ENCODE data around the gene SPRYD4. TPM values are rescaled to one million over a fixed set of nuclear protein-coding genes. Genes with fewer than 3 reads are reported as not detected.
A peak's percentile ranks its signal among the peaks of the same experiment; 100 is the strongest.
"Not testable (repeated sequence)": the region's sequence is repeated elsewhere in the genome, so short reads cannot be mapped to it uniquely, and the experiment has no call there.

The SPRYD4 gene
- total and polyA plus RNA-seq, 11 donors, result 2.1 to 4.7 (median 2.9) TPM

DNA sequence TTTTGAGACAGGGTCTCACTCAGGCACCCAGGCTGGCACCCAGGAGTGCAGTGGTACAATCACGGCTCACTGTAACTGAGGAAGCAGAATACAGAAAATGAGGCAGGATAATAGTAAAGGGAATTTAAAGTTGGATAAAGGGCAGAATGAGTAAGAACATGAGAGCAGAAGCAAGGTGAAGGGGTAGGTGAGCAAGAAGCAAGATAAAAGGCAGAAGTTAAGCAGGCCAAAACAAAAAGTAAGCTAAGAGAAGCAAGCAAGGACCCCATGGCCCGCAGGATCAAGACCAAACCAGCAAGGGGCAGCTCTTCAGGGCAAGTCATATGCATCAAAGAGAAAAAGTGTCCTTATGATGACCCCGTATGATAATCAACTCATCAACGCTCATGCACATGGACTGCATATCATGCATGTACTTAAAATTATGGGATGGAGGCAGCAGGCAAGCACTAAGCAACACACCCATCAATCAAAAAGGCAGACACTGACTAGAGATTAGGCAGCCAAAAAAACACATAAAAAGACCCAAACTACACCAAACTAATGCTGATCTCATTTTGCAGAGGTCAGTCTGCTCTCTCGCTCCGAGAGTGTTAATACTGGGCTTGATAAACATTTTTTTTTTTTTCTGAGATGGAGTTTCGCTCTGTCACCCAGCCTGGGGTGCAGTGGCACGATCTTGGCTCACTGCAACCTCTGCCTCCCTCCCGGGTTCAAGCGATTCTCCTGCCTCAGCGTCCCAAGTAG lies 30.8 kb upstream of the SPRYD4 start:
- WGBS, 4 donors, result 83 to 88% (median 87%) methylated on average over 11 of the region's 11 CpGs
- no peaks in the 10 kb centered on the region for H3K27me3 ChIP-seq

GRCh38 chr12:56443208-56443607 lies 25.2 kb upstream of the SPRYD4 start:
- H3K4me1 ChIP-seq, result peaks cover 0 to 10% (median under 1%) of the 10 kb centered on the region in 12 donors
- not testable (repeated sequence) for H3K36me3 ChIP-seq, DNase-seq, ATAC-seq, H3K4me3 ChIP-seq, H3K27ac ChIP-seq, H3K9me3 ChIP-seq, H3K27me3 ChIP-seq
- intact Hi-C loops (cut with DNase I), result loop anchor here in 1 of 10 donors (10.0 kb wide), 1 partner anchor 78 kb away; the partner anchor contains the start of genes APOF and STAT2
- 66 to 84% (median 82%) methylated on average over 2 of the region's 2 CpGs for WGBS, 4 donors

More for the DNA sequence above, 30.8 kb upstream of the SPRYD4 start:
- H3K4me3 ChIP-seq, result no peak overlapping the region
- ATAC-seq (no peak), DNase-seq (no peak)
- no peak overlapping the region for H3K27ac ChIP-seq
- intact Hi-C loops (cut with DNase I), result no loop called here
- H3K4me1 ChIP-seq, result no peaks in the 10 kb centered on the region
- no peak for TF ChIP-seq POLR2A (IDR thresholded peaks at IDR 0.05)
- TF ChIP-seq, protein P1, sequence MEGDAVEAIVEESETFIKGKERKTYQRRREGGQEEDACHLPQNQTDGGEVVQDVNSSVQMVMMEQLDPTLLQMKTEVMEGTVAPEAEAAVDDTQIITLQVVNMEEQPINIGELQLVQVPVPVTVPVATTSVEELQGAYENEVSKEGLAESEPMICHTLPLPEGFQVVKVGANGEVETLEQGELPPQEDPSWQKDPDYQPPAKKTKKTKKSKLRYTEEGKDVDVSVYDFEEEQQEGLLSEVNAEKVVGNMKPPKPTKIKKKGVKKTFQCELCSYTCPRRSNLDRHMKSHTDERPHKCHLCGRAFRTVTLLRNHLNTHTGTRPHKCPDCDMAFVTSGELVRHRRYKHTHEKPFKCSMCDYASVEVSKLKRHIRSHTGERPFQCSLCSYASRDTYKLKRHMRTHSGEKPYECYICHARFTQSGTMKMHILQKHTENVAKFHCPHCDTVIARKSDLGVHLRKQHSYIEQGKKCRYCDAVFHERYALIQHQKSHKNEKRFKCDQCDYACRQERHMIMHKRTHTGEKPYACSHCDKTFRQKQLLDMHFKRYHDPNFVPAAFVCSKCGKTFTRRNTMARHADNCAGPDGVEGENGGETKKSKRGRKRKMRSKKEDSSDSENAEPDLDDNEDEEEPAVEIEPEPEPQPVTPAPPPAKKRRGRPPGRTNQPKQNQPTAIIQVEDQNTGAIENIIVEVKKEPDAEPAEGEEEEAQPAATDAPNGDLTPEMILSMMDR (IDR thresholded peaks at IDR 0.05), result no peak
- H3K36me3 ChIP-seq, result peaks cover 0 to 5% (median 0%) of the 10 kb centered on the region in 9 donors
- no peaks in the 10 kb centered on the region for H3K9me3 ChIP-seq

DNA sequence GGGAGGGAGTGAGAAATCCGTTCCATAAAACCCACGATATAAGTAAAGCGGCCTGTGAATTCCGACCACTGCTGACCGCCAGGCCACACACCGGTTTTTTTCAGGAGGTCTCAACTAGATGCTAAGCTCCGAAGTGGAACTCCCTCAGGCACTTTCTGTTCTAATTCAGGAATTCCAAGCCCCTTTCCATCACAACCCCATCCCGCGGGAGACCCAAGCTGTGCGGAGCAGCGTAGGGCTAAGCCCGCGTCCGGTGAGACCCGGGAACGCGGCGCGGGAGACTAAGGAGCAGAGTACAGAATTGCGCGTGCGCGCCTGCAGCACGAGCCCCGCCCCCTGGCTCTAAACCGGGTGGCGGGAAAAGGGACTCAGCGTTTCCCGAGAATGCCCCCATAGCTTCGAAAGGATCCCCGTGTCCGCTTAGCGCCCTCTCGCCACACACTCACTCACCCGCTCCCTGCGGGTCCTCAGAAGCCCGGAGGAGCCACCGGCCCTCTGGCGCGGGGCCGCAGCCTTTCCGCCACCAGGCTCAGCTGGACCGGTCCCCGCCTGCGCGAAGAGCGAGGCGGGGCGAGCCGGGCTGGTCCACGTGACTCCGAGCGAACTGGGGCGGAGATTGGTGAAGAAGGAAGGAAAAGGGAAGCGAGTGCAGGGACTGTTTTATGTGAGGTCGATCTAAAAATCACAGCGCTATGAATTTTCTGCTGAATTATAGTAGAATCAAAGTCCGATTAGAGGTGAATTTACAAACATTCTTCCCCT lies 19.3 kb upstream of the SPRYD4 start, which contains the start of gene TIMELESS:
Gene TIMELESS, minus strand, starts transcription at position 567 of the 762 bp plus-strand sequence. CDS start 15,256 bp downstream, outside the sequence.
- TF ChIP-seq, protein P1 (IDR thresholded peaks at IDR 0.05), result peak in 4 of 12 donors; percentile 6 to 16 (median 14)
- peak in 1 of 2 donors; percentile 50 for TF ChIP-seq POLR2A (IDR thresholded peaks at IDR 0.05)
- WGBS, 4 donors, result 0 to 1% (median 0%) methylated on average over 47 to 58 of the region's 58 CpGs
- Histone ChIP-seq H3K27me3 (no peaks in the 10 kb centered on the region), H3K27ac (peak within 1 kb of the TSS; percentile 69 to 94 (median 86)), H3K36me3 (no peaks in the 10 kb centered on the region), H3K4me1 (peaks cover 0 to 22% (median 10%) of the 10 kb centered on the region in 12 donors), H3K4me3 (peak within 1 kb of the TSS; percentile 46 to 86 (median 69)), H3K9me3 (no peaks in the 10 kb centered on the region)
- intact Hi-C loops (cut with DNase I), result loop anchor here in 7 of 10 donors (2.0 to 10.0 kb wide), 5 partner anchors 20 to 117 kb away; partner anchors contain the start of genes STAT2 (in 6 of the 7), APOF (in 5 of the 7), PAN2 (in 1 of the 7) and SPRYD4 (in 1 of the 7)
- ATAC-seq (peak; percentile 96 to 99 (median 98)), DNase-seq (peak; percentile 89 to 92 (median 90))

DNA sequence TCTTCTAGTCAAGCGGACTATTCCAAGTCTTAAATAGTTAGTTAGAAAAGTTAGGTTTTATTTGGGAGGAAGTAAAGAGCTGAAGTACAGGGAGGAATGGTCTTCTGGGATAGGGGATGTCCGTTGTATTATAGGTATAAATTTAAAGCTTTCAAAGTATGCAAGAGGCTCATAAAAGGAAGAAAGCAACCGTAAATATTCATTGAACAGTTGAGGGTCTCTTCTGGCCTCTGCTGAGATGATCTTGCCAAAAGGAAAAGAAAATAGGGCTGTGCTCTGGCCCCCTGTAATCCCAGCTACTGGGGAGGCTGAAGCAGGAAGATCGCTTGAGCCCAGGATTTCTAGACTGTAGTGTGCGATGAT lies 18.8 kb upstream of the SPRYD4 start:
- intact Hi-C loops (cut with DNase I), result loop anchor here in 7 of 10 donors (2.0 to 10.0 kb wide), 5 partner anchors 19 to 117 kb away; partner anchors contain the start of genes STAT2 (in 6 of the 7), APOF (in 5 of the 7), PAN2 (in 1 of the 7) and SPRYD4 (in 1 of the 7)
- peak overlapping the region; percentile 46 to 86 (median 69) for H3K4me3 ChIP-seq
- TF ChIP-seq, protein P1 (IDR thresholded peaks at IDR 0.05), result no peak
- TF ChIP-seq POLR2A (IDR thresholded peaks at IDR 0.05), result no peak
- no peak for DNase-seq
- ATAC-seq, result no peak
- 35 to 41% (median 37%) methylated on average over 5 of the region's 5 CpGs for WGBS, 4 donors
- no peaks in the 10 kb centered on the region for H3K27me3 ChIP-seq
- peak overlapping the region; percentile 69 to 94 (median 86) for H3K27ac ChIP-seq
- H3K36me3 ChIP-seq, result no peaks in the 10 kb centered on the region
- H3K4me1 ChIP-seq, result peaks cover 0 to 22% (median 10%) of the 10 kb centered on the region in 12 donors
- H3K9me3 ChIP-seq, result no peaks in the 10 kb centered on the region

Data from heart left ventricle (tissue), 16 donors.